Effector memory CD8-positive, alpha-beta T cell (primary cell): ENCODE results near the gene OMG.
"Not testable (repeated sequence)": the region's sequence is repeated elsewhere in the genome, so short reads cannot be mapped to it uniquely, and the experiment has no call there.

ENCODE experiments used
- ATAC-seq: fragments of 150-1000 bp; cut with Tn5 transposase; replicated peaks from 2 replicates; pipeline ENCODE4 v1.10.0; 2021; ENCODE audit warnings: mild to moderate bottlenecking, moderate library complexity
- DNase-seq, 3 experiments: peaks; one replicate each; pipeline ENCODE4 v3.0.0; 2021
- H3K27ac Mint-ChIP-seq, 2 donors: one replicate each; pipeline ENCODE4 v1.8.0; 2022; ENCODE audit warnings: mild to moderate bottlenecking in 2 of 2, mixed read lengths in 2 of 2, moderate library complexity in 2 of 2
- H3K27me3 Mint-ChIP-seq, 2 donors: one replicate each; pipeline ENCODE4 v1.8.0; 2022; ENCODE audit warnings: mixed read lengths in 2 of 2
- H3K36me3 Mint-ChIP-seq: one replicate; pipeline ENCODE4 v1.8.0; 2022; ENCODE audit warnings: mild to moderate bottlenecking, moderate library complexity, mixed read lengths; ENCODE audit not compliant: insufficient read depth
- H3K4me1 Mint-ChIP-seq, 2 donors: one replicate each; pipeline ENCODE4 v1.8.0; 2022; ENCODE audit warnings: low read depth in 2 of 2, mixed read lengths in 2 of 2
- H3K4me3 Mint-ChIP-seq, 2 donors: one replicate each; pipeline ENCODE4 v1.8.0; 2022; ENCODE audit warnings: mild to moderate bottlenecking in 2 of 2, mixed read lengths in 2 of 2, moderate library complexity in 2 of 2
- H3K9me3 Mint-ChIP-seq, 2 donors: one replicate each; pipeline ENCODE4 v1.8.0; 2022; ENCODE audit warnings: mixed read lengths in 2 of 2

OMG gene

GRCh38 chr17:31269036-31269577, 27.9 kb downstream of the OMG start:
- Mint-ChIP-seq H3K9me3 (no peaks in the 10 kb centered on the region), H3K4me3 (no peak overlapping the region), H3K36me3 (peaks cover 2% of the 10 kb centered on the region), H3K4me1 (no peaks in the 10 kb centered on the region), H3K27ac (no peak overlapping the region), H3K27me3 (no peaks in the 10 kb centered on the region)
- DNase-seq (no peak), ATAC-seq (no peak)

GRCh38 chr17:31266042-31266441, 31.0 kb downstream of the OMG start:
- no peaks in the 10 kb centered on the region for H3K9me3 Mint-ChIP-seq
- no peak for DNase-seq
- no peaks in the 10 kb centered on the region for H3K4me1 Mint-ChIP-seq
- H3K36me3 Mint-ChIP-seq, result peaks cover 5% of the 10 kb centered on the region
- no peaks in the 10 kb centered on the region for H3K27me3 Mint-ChIP-seq
- ATAC-seq, result no peak
- no peak overlapping the region for H3K27ac Mint-ChIP-seq
- no peak overlapping the region for H3K4me3 Mint-ChIP-seq

DNA sequence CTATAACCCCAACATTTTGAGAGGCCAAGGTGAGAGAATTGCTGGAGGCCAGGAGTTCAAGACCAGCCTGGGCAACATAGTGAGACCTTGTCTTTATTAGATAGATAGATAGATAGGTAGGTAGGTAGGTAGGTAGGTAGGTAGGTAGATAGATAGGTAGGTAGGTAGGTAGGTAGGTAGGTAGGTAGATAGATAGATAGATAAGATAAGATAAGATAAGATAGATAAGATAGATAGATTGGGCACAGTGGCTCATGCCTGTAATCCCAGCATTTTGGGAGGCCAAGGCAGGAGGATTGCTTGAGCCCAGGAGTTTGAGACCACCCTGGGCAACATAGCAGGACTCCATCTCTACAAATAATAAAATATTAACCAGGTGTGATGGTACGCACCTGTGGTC, 34.1 kb downstream of the OMG start:
- H3K36me3 Mint-ChIP-seq, ATAC-seq: not testable (repeated sequence)

DNA sequence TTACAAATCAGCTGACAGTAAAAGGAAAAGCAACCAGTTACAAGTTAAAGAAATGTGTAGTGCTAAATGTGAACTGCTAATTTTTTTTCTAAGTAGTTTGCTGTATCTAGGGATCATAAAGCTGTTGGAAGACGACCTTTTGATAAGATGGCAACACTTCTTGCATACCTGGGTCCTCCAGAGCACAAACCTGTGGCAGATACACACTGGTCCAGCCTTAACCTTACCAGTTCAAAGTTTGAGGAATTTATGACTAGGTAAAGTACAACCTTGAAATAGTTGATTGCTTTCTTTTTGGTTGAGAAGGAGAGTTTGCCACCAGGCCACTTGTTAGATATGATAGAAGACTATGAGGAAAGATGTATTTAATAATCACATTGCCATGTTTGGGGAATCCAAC, 35.4 kb downstream of the OMG start:
- H3K27me3 Mint-ChIP-seq, result no peaks in the 10 kb centered on the region
- no peaks in the 10 kb centered on the region for H3K9me3 Mint-ChIP-seq
- no peak for DNase-seq

More for the DNA sequence above, 34.1 kb downstream of the OMG start:
- not testable (repeated sequence) for H3K27me3 Mint-ChIP-seq, DNase-seq, H3K27ac Mint-ChIP-seq, H3K4me1 Mint-ChIP-seq, H3K4me3 Mint-ChIP-seq, H3K9me3 Mint-ChIP-seq

DNA sequence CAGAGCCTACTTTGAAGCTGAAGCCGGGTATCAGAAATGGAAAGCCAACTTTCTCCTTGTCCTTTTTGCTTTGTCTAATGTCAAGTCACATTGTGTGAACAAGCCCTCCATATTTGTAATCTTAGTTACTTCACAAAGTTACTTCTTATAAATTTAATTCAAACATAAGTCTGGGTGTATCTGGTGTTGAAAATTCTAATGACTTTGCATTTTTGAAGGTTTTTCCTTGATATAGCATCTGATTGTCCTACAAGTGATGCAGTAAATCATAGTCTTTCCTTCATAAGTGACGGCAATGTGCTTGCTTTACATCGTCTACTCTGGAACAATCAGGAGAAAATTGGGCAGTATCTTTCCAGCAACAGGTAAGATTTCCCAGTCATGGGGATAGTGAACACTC, 36.9 kb downstream of the OMG start:
- H3K27ac Mint-ChIP-seq, result no peak overlapping the region
- peaks cover 10% of the 10 kb centered on the region for H3K36me3 Mint-ChIP-seq
- no peak for DNase-seq

More for the DNA sequence above, 35.4 kb downstream of the OMG start:
- Mint-ChIP-seq H3K27ac (no peak overlapping the region), H3K36me3 (peaks cover 10% of the 10 kb centered on the region), H3K4me3 (no peak overlapping the region), H3K4me1 (no peaks in the 10 kb centered on the region)
- no peak for ATAC-seq

DNA sequence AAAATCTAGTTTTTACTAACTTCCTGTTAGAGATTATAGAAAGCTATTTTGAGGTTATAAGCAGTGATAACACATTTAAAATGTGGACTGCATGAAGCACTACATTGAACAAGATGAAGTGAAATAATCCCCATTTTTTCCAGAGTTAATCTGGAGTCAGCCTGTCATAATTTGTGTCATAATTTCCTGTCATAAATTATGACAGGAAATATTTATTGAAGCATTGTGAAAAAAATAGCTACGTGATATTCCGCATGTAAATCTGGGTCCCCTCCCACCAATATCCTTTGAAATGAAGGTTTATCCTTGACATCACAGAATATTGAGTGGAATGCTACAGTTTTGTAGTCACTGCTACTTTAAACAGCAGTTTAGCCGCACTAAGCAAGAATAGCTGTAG, 40.1 kb downstream of the OMG start:
- DNase-seq, result no peak
- Mint-ChIP-seq H3K4me1 (no peaks in the 10 kb centered on the region), H3K9me3 (no peaks in the 10 kb centered on the region), H3K27ac (no peak overlapping the region), H3K36me3 (peaks cover 5% of the 10 kb centered on the region), H3K27me3 (no peaks in the 10 kb centered on the region), H3K4me3 (no peak overlapping the region)
- ATAC-seq, result no peak

More for the DNA sequence above, 36.9 kb downstream of the OMG start:
- Mint-ChIP-seq H3K4me1 (no peaks in the 10 kb centered on the region), H3K4me3 (no peak overlapping the region), H3K27me3 (no peaks in the 10 kb centered on the region), H3K9me3 (no peaks in the 10 kb centered on the region)
- ATAC-seq, result no peak

- H3K4me1 Mint-ChIP-seq, result peaks cover 0 to 5% of the 10 kb centered on the region in 2 donors
- no peaks in the 10 kb centered on the region for H3K36me3 Mint-ChIP-seq
- DNase-seq (no peak), ATAC-seq (no peak)
- H3K9me3 Mint-ChIP-seq, result no peaks in the 10 kb centered on the region
- no peak overlapping the region for H3K4me3 Mint-ChIP-seq
- H3K27me3 Mint-ChIP-seq, result no peaks in the 10 kb centered on the region
- no peak overlapping the region for H3K27ac Mint-ChIP-seq
Observed at GRCh38 chr17:31254654-31255053, 42.4 kb downstream of the OMG start.

GRCh38 chr17:31252741-31253140, 44.3 kb downstream of the OMG start:
- peaks cover 0 to 5% of the 10 kb centered on the region in 2 donors for H3K4me1 Mint-ChIP-seq
- ATAC-seq (no peak), DNase-seq (no peak)
- H3K9me3 Mint-ChIP-seq, result no peaks in the 10 kb centered on the region
- no peak overlapping the region for H3K27ac Mint-ChIP-seq
- H3K36me3 Mint-ChIP-seq, result peaks cover 7% of the 10 kb centered on the region
- no peaks in the 10 kb centered on the region for H3K27me3 Mint-ChIP-seq
- no peak overlapping the region for H3K4me3 Mint-ChIP-seq

- H3K27ac Mint-ChIP-seq, result no peak overlapping the region
- H3K4me3 Mint-ChIP-seq, result no peak overlapping the region
- H3K9me3 Mint-ChIP-seq, result no peaks in the 10 kb centered on the region
- ATAC-seq, result no peak
- H3K4me1 Mint-ChIP-seq, result peaks cover 0 to 5% of the 10 kb centered on the region in 2 donors
- no peak for DNase-seq
- peaks cover 9% of the 10 kb centered on the region for H3K36me3 Mint-ChIP-seq
- H3K27me3 Mint-ChIP-seq, result no peaks in the 10 kb centered on the region
Observed at GRCh38 chr17:31251970-31252328, 45.1 kb downstream of the OMG start.

DNA sequence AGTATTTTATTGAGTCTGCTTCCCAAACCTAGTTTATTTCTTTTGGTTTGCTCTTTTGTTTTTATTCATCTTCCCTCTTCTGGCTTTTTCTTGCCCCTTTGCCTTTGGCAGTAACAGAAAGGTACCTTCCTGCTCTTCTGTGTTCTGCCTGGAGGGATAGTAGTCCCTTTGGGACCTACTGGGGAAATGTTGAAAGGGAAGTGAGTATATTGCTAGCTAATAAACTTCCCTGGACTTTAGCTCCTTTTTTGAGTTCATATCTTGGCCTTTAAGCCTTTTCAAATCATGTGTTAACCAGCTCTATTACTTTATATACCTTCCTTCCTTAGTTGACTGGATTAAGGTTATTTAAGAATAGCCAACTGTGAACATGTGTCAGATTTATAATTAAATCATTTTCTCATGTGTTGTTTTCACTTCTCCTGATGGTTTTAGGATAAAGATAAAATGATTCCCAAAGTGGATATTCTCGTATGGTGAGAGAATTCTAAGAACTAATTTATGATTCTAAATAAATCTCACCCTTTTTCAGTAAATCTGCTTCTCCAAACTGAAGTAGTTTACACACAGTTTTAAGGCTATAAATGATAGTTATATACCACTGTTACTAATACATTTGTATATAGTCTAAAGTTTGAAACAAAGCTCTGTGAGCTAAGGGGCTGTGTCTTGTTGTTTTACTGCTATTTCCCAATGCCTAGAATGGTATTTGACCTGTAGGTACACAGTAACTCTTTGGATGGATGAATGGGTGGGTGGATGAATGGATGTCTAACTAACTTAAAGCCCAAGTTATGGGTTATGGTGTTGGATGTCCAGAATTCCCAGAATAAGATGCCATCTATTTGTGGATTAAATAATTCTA, 45.7 kb downstream of the OMG start:
- H3K27ac Mint-ChIP-seq, result peak overlapping the region in 1 of 2 donors; percentile 55
- ATAC-seq (no peak), DNase-seq (no peak)
- peaks cover 0 to 5% of the 10 kb centered on the region in 2 donors for H3K4me1 Mint-ChIP-seq
- H3K36me3 Mint-ChIP-seq, result peaks cover 11% of the 10 kb centered on the region
- H3K9me3 Mint-ChIP-seq, result no peaks in the 10 kb centered on the region
- H3K4me3 Mint-ChIP-seq, result no peak overlapping the region
- H3K27me3 Mint-ChIP-seq, result no peaks in the 10 kb centered on the region

DNA sequence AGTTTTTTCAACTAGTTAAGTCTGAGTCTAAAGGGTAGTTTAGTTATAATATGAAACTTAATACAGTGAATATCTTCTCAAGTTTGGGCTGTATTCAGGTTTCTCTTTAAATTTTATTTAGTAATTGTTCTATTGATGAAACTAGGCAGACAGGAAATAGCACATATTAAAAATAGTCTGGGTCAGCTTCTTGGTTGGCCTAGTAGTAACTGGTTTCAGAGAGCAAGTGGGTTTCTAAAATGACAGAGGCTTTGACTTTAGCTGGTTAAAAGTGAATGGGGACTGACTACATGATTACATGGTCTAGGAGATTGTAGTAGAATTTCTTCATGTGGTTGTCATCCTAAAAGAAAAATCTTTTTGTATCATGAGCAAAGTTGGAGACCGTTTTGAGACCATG, 46.8 kb downstream of the OMG start:
- Mint-ChIP-seq H3K4me3 (no peak overlapping the region), H3K27me3 (no peaks in the 10 kb centered on the region), H3K27ac (peak overlapping the region in 1 of 2 donors; percentile 4), H3K36me3 (peaks cover 11% of the 10 kb centered on the region), H3K9me3 (no peaks in the 10 kb centered on the region), H3K4me1 (peaks cover 0 to 5% of the 10 kb centered on the region in 2 donors)
- DNase-seq (no peak), ATAC-seq (no peak)

DNA sequence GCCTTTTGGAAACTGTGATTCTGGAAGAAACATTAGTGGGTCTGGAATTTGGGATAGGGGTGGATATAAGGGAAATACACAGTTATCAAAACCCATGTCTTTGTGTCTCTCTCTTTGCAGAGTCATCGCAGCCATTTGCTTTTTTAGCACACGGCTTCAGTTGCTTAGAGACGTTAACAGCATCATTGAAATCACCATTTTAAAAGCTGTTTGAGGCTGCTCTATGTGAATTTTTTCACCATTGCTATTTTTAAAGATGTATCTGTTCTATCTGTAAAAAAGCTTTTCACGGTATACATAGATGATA, 47.3 kb downstream of the OMG start:
- H3K27ac Mint-ChIP-seq, result peak overlapping the region in 1 of 2 donors; percentile 4
- peaks cover 11% of the 10 kb centered on the region for H3K36me3 Mint-ChIP-seq
- no peaks in the 10 kb centered on the region for H3K9me3 Mint-ChIP-seq
- H3K4me1 Mint-ChIP-seq, result peaks cover 0 to 5% of the 10 kb centered on the region in 2 donors
- DNase-seq, result no peak
- no peak for ATAC-seq
- H3K27me3 Mint-ChIP-seq, result no peaks in the 10 kb centered on the region
- H3K4me3 Mint-ChIP-seq, result no peak overlapping the region

DNA sequence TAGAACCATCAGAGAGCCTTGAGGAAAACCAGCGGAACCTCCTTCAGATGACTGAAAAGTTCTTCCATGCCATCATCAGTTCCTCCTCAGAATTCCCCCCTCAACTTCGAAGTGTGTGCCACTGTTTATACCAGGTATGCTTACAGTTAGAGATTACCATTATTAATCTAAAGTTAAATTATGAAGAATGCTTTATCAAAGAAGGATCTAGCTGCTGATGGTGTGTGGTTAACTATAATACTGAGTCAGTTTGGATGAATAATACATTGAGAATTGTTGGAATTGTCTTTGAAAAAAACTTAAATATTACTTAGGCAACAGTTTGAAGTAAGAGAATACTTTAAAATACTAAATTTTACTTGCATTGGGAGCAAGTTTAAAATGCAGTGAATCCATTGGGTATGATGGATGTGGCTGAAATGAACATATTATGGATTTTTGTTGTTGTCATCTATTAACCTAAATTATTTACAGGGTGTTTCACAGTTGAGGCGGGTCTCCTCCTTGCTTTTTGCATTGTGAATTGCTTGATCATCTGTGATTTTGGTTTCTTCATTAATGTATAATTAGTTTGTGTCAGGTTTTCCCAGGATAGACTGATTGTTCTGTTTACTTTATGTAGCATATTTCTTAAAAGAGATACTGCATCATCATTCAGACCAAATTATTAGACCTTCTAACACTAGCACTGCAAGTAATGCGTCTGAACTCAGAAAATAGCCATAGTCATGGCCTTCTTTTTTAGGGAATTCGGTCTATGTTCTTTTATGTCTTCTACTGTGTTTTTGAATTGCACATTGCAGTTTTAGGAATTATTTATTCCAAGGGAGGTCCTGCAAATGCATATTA, 47.8 kb downstream of the OMG start:
- Mint-ChIP-seq H3K27me3 (no peaks in the 10 kb centered on the region), H3K4me1 (peaks cover 0 to 5% of the 10 kb centered on the region in 2 donors), H3K9me3 (no peaks in the 10 kb centered on the region), H3K4me3 (no peak overlapping the region), H3K36me3 (peaks cover 11% of the 10 kb centered on the region), H3K27ac (peak overlapping the region in 1 of 2 donors; percentile 22)
- ATAC-seq, result no peak
- no peak for DNase-seq
